GM12875 (cell line): ENCODE results near the gene FBXO9.

ENCODE experiments used
- H3K4me3 ChIP-seq: one replicate; pipeline ENCODE4 v1.5.1; 2011; ENCODE audit warnings: low read depth, low read length, control low read depth
- TF ChIP-seq, protein P1 (sequence below): IDR thresholded peaks from 2 replicates; pipeline ENCODE4 v1.5.1; 2011; ENCODE audit warnings: low read depth, mild to moderate bottlenecking, control low read depth, inconsistent platforms, low read length, moderate library complexity, borderline replicate concordance; ENCODE audit not compliant: insufficient read depth

FBXO9 gene

DNA sequence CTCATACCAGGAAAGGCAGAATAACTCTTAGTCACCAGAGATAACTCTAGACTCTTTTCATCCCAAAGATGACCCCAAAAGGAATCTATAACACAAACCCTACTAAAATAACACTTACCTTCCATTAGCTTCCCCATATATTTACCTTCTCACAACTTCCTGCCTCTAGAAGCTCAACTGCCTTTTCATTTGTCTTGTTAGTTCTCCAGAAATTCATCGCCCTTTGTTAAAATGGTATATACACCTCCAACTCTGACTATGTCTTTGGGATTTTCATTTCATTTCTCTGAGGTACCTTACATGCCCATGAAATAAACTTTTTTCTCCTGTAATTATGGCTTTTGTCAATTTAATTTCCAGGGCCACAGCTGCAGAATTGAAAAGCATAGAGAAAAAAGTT lies 49.9 kb downstream of the FBXO9 start:
- TF ChIP-seq, protein P1, sequence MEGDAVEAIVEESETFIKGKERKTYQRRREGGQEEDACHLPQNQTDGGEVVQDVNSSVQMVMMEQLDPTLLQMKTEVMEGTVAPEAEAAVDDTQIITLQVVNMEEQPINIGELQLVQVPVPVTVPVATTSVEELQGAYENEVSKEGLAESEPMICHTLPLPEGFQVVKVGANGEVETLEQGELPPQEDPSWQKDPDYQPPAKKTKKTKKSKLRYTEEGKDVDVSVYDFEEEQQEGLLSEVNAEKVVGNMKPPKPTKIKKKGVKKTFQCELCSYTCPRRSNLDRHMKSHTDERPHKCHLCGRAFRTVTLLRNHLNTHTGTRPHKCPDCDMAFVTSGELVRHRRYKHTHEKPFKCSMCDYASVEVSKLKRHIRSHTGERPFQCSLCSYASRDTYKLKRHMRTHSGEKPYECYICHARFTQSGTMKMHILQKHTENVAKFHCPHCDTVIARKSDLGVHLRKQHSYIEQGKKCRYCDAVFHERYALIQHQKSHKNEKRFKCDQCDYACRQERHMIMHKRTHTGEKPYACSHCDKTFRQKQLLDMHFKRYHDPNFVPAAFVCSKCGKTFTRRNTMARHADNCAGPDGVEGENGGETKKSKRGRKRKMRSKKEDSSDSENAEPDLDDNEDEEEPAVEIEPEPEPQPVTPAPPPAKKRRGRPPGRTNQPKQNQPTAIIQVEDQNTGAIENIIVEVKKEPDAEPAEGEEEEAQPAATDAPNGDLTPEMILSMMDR: no peak
- no peak overlapping the region for H3K4me3 ChIP-seq

DNA sequence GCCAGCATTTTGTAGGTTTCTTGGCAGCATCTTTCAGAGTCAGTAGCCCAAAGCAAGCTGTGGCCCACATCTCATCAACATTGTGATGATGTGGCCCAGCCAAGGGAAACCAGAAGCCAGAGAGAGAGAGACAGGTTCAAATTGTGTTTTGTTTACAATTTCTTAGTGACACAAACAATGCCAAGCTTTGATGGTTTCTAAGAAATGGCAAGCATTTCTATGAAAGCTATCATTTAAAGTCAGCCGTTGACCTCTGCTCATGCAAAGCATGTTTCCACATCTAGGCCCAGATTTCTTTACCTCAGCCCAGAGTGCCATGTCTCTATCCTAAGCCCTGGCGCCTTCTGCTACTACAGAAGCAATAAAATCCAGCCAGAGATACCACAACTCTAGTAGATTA lies 50.5 kb downstream of the FBXO9 start:
- TF ChIP-seq, protein P1: no peak
- no peak overlapping the region for H3K4me3 ChIP-seq

DNA sequence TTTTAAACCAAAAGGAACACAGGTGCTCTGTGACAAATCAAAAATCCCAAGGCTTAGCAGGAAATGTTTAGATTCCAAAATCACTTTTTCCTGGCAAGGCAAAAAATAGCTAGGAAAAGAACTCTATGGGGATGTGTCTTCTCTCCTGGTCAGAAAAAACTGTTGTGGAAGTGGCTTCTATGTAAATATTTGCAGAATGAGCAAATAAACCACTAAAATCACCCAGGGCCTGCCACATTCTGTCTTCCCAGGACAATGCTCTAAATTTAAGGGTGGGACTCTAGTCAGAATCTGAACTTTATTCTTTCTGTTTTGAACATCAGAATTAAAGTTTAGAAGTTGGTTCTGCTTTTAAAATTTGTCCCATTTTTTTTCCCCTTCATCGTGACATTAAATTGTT lies 54.1 kb downstream of the FBXO9 start:
- TF ChIP-seq, protein P1: no peak
- H3K4me3 ChIP-seq: no peak overlapping the region

DNA sequence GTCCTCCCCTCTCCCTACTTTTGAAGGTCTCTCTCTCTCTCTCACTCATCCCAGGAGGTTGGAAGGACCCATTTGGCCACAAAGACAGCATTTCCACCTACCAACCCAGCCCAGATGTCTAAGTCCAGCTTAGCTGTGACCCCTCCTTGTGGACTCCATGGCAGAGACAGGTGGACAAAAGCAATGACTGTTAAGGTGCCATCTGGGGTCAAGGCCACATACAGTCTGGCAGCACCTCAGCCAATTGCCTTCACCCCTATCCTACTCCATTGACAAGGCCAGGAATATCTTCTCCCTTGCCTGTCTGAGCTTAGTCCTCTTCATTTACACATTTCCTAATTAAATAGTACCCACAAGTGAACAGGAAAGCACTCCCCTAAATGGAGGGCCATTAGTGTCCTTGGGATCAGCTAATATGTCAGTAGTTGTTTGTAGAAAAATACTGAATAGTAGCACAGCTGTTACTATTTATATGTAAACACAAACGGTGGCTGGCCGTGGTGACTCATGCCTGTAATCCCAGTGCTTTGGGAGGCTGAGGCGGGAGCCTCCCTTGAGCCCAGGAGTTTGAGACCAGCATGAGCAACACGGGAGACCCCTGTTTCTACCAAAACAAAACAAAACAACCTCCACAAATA lies 54.7 kb downstream of the FBXO9 start:
- TF ChIP-seq, protein P1: no peak
- no peak overlapping the region for H3K4me3 ChIP-seq

DNA sequence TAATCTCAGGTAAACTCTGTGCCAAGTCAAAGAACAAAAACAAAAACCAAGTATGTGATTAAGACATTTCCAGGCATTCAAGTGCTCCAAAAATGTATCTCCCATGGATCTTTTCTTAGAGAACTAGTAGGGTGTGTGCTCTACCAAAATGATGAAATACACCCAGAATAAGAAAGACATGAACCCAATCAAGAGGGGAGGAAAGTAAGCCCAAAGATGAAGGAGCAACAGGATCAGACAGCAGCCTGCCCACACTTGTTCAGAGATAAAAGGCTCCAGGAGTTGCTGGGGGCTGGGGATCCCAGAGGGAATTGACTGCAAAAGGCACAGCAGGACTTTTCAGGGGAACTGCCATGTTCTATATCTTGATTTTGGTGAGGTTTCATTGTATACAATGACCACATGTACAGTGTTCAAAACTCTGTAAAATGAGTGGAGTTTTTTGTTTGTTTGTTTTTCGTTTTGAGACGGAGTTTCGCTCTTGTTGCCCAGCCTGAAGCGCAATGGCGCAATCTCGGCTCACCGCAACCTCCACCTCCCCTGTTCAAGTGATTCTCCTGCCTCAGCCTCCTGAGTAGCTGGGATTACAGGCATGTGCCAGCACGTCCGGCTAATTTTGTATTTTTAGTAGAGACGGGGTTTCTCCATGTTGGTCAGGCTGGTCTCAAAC lies 59.1 kb downstream of the FBXO9 start:
- H3K4me3 ChIP-seq: no peak overlapping the region
- TF ChIP-seq, protein P1: no peak

DNA sequence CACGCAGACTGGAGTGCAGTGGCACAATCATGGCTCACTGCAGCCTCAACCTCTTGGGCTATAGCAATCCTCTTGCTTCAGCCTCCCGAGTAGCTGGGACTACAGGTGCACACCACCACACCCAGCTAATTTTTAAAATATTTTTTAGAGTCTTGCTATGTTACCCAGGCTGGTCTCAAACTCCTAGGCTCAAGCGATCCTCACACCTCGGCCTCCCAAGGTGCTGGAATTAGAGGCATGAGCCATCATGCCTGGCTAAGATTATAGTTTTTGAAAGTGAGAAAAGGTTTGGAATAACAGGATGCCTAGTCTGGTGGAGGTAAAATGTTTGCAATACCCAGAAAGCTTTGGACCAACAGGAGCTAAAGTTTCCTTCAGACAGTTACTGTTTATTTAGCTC lies 60.1 kb downstream of the FBXO9 start:
- TF ChIP-seq, protein P1: no peak

DNA sequence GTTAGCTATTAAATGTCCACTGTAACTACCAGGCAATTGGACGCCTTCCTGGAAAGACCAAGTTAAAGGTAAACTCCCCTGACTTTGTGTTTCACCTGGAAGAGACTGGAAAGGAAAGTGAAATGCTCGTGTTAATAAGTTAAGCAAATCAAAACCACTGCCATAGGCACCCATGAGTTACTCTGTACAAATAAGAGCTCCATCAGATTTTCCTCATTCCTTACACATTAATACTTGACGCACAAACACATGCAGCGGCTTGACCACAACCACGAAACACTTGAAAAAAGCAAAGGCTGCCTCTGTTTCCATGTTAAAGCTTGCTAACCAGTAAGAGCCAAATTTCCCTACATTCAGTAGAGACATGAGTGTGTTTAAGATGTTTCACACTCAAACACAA lies 63.6 kb downstream of the FBXO9 start:
- no peak overlapping the region for H3K4me3 ChIP-seq
- TF ChIP-seq, protein P1: no peak

More for the DNA sequence above, 60.1 kb downstream of the FBXO9 start:
- H3K4me3 ChIP-seq: no peak overlapping the region
